MV-4-11 (cell line): ENCODE results near the gene NAV2.

Experiments used
- DNase-seq: peaks from one replicate; lab custom pipeline; 2025; lab: John Stamatoyannopoulos, UW

NAV2 gene

GRCh38 chr11:19812096-19812495 lies 99.5 kb downstream of the NAV2 start:
- DNase-seq: no peak

- DNase-seq: no peak
These were observed 100.1 kb downstream of the NAV2 start for GRCh38 chr11:19812710-19813109.

- no peak for DNase-seq
These were observed 100.7 kb downstream of the NAV2 start for GRCh38 chr11:19813158-19813879.

- DNase-seq: no peak
These were observed 101.8 kb downstream of the NAV2 start for GRCh38 chr11:19814421-19814820.

GRCh38 chr11:19816040-19816439 lies 103.4 kb downstream of the NAV2 start:
- DNase-seq: no peak

- DNase-seq: no peak
These were observed 104.2 kb downstream of the NAV2 start for GRCh38 chr11:19816817-19817216.

GRCh38 chr11:19817265-19817851 lies 104.7 kb downstream of the NAV2 start:
- no peak for DNase-seq

- DNase-seq: no peak
These were observed 105.2 kb downstream of the NAV2 start for GRCh38 chr11:19817870-19818269.

- DNase-seq: no peak
These were observed 106.0 kb downstream of the NAV2 start for GRCh38 chr11:19818619-19819018.

- no peak for DNase-seq
These were observed 106.5 kb downstream of the NAV2 start for GRCh38 chr11:19819148-19819547.

GRCh38 chr11:19820100-19820499 lies 107.5 kb downstream of the NAV2 start:
- no peak for DNase-seq

GRCh38 chr11:19821412-19821875 lies 108.8 kb downstream of the NAV2 start:
- peak; percentile 22 for DNase-seq

GRCh38 chr11:19821993-19822392 lies 109.4 kb downstream of the NAV2 start:
- no peak for DNase-seq

- DNase-seq: no peak
These were observed 109.9 kb downstream of the NAV2 start for GRCh38 chr11:19822531-19822930.

- no peak for DNase-seq
These were observed 114.0 kb downstream of the NAV2 start for GRCh38 chr11:19826606-19827005.

GRCh38 chr11:19827399-19828135 lies 114.9 kb downstream of the NAV2 start:
- no peak for DNase-seq

GRCh38 chr11:19828382-19829108 lies 115.9 kb downstream of the NAV2 start:
- no peak for DNase-seq

GRCh38 chr11:19829109-19829837 lies 116.6 kb downstream of the NAV2 start:
- DNase-seq: no peak

GRCh38 chr11:19832086-19832750 lies 119.6 kb downstream of the NAV2 start:
- DNase-seq: no peak

- DNase-seq: no peak
These were observed 120.3 kb downstream of the NAV2 start for GRCh38 chr11:19832901-19833300.

GRCh38 chr11:19834771-19835170 lies 122.1 kb downstream of the NAV2 start:
- no peak for DNase-seq
